ENCODE measurements around the gene ATP6V1B1.
A peak's percentile ranks its signal among the peaks of the same experiment; 100 is the strongest.

Gene ATP6V1B1

DNA sequence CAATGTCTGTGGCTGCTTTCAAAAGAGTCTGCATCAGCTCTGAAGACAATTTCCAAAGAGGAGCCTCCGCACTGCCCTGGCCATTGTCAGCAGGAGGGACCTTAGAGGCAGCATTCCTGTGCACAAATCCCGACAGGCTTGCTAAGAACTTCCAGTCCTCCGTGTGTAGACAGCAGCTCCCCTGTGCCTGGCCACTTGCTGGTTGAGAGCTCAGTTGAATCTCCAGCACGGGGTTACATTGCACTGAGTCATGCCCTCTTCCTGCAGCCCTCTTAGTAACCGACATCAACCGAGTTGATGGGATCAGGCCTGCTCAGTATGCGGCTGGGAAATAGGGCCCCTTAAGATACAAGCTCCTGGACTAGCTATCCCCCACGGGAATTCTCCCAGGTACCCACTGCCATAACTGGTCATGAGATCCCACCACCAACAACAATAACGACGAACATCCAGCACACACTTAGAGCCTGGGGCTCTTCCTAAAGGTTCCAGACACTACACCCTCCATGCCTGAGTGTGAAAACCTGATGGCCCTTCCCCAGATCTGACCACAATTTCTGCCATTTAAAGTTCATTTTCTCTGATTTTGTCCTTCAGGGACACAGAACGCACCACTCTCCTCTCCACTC, 12.0 kb downstream of the ATP6V1B1 start:
- no peak for DNase-seq

DNA sequence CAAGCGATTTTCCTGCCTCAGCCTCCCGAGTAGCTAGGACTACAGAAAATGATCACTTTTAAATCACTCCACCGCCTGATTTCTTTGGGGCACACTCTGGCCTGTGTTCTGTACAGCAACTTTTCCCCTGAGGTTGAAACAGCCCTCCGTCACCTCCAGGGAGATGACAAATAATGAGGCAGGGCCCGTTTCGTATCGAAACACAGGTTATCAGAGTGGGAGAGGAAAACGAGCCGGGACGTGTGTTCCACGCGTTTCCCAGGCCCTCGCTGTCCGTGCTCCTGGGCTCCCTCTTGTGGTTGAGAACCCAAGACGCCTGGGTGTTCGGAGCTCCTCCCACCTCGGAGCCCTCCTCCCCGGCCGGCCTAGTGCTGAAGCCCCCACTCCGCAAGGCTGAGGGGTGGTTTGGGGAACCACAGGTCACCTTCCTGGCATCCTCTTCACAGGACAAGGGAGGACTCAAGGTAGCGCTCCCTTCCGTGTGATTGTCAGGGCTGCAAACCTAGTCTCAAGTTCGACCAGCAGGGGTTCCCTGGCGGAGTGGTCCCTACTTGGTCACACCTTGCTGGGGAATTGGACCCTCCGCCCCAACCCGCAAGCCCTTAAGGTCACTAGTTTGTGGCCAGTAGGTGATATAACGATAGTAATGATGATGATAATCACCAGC, 12.8 kb downstream of the ATP6V1B1 start:
- DNase-seq: peak; percentile 9

DNA sequence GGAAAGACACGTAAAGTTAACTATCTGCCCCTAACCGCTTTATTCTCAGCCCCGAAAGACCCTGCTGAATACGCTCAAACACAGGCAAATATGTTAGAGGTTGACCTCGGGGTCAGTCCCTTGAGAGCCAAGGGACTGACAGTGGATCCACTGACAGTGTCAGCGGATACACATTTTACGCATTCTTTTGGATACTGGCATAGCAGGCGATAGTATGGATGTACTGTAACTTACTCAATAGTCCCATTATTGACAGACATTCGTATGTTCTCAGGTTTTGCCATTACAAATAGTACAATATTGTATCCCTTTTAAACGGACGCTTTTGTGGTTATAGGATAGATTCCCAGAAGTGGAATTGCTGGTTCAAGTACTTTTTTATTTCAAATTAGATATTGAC, 13.4 kb downstream of the ATP6V1B1 start:
- no peak for DNase-seq

DNA sequence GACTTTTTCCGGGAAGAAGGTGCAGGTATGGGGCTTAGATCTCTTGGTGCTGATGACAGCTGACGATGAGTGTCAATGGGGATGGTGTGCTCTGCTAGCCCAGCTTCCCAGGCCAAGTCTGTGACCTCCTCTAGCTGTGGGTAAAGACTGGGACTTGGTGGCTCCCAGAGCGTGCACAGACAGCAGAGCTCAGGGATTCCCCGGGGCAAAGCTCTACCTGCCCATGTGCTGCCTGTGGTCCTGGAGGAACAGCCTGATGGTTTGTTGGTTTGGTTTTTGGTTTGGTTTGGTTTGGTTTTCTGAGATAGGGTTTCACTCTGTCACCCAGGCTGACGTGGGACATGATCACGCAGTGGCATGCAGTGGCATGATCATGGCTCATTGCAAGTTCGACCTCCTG, 19.2 kb downstream of the ATP6V1B1 start:
- DNase-seq: no peak

DNA sequence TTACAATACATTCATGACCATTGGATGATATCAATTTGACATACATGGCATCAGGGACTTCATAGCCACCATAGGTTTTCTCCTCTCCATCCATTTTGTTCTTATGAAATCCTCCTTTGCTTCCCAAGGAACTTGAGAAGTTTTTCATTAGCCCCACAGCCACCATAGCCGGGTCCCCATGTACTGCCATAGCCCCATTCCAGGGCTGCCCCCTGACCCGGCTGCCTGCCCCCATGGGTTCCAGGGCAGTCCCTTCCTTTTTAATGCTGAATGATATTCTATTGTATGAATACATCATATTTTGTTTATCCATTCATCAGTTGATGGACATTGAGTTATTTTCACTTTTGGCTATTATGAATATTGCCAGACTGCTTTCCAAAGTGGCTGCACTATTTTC, 20.4 kb downstream of the ATP6V1B1 start:
- DNase-seq: no peak

DNA sequence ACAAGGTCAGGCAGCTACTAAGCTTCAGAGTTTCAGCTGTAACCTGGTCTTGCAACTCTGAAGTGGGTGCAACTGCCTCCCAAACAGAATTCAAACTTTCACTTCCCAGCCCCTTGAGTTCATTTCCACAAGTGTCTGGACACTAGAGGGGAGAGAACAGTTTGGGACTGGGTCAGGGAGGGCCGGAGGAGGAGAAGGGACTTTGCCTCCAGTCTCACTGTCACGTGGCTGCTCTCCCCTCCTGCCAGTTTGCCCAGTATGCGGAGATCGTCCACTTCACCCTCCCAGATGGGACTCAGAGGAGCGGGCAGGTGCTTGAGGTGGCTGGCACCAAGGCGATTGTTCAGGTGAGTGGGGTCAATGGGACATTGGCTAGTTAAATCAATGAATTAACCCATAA, 22.1 kb downstream of the ATP6V1B1 start:
- DNase-seq: no peak

DNA sequence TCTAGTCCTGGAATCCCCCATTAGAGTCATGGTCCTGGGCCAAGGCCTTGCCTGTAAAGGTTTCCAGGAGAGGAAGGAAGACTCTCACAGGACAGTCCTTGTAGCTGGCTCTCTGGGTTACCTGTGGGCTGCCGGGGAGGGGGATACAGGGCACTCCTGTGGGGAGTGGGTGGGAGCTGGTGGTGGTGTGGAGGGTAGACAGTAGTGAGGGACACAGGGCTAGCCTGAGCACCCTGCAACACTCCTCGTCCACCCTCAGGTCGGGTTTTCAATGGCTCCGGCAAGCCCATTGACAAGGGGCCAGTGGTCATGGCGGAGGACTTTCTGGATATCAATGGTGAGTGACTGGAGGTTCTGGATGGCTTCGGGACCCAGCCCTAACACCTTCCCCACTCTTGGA, 23.1 kb downstream of the ATP6V1B1 start:
- no peak for DNase-seq

DNA sequence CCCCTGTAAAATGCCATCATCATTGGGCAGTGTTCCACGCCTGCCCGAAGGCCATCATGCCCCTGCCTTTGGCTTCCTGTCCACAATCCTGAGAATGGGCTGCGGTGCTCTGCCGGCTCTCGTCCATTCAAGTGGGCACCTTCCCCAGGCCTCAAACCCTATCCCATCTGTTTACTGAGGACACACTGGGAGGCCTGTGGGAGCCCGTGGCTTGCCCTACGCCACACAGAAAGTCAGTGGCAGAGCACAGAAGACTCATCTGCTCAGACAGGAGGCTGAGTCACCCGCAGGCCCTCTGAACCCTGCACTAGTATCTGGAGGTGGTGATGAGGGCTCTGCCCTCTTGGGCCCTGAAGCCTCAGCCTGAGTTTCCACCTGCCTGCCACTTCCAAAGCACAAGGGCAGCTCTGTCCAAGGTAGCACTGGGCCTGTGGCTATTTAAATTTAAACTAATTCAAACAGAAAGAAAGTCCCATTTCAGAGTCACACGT, 23.6 kb downstream of the ATP6V1B1 start:
- DNase-seq: no peak

DNA sequence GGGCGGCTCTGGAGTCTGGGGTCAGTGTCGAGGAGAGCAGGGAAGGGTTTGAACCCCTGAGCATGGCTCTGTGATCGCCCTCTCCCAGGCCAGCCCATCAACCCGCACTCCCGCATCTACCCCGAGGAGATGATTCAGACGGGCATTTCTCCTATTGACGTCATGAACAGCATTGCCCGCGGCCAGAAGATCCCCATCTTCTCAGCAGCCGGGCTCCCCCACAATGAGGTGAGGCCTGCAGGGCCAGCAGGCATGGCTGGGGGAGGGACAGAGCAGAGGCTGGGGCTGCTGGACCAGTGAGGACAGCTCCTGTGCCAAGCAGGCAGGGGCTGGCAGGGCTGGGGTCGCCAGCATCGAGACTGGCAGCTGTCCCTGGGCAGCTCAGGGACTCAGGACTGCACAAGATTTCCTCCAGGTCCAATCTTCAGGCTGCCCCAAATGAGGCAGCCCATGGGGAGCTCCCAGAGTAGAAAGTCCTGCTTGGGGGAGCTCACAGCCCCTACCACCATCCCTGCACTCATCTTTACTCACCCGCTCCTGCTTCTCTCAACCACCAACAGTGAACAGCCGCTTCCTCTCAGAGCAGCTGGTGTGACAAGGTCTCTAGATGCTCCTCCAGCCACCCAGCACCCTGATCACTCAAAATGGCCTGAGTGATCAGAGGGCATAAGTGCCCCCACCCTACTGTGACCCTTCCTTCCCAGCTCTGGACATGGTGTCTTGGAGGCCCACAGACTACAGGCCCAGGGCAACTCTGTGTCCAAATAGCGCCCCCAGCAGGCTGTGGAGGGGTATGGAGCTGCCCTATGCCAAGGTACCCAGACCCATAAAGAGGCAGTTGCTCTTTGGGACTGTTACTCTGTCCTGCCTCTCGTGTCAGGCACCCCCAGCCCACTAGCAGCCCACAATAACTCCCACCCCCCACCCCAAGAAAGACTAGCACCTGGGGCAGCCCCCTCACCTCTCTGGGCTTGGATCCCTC, 24.4 kb downstream of the ATP6V1B1 start:
- no peak for DNase-seq

DNA sequence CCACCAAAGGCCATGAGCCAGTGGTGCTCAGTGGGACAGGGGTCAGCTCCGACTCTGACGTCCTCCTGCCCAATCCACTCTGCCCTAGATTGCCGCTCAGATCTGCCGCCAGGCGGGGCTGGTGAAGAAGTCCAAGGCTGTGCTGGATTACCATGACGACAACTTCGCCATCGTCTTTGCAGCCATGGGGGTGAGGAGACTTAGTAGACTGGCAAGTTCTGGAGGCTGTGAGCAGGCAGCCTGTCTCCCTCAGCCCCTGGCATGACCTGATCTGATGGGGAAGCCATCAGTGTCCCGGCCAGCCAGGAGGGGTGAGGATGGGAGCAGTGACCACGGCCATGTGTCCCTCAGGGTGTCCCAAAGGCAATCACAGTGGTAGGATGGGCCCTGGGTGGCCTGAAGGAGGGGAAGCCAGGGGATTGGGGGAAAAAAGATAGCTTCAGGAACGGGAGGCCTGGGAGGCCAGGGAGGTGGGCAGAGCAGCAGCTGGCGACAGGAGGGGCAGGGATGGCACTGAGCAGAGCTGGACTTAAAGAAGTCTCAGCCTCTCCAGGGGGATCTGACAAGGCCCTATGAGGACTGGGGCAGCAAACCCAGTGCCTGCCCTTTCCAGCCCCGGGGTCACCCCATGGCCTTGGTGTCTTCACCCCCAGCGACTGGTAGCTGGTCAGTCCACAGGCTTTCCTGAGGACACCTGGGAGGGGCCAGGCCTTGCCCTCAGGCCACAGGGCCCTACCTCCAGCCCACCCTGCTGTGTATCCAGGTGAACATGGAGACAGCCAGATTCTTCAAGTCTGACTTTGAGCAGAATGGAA, 25.3 kb downstream of the ATP6V1B1 start:
- no peak for DNase-seq

DNA sequence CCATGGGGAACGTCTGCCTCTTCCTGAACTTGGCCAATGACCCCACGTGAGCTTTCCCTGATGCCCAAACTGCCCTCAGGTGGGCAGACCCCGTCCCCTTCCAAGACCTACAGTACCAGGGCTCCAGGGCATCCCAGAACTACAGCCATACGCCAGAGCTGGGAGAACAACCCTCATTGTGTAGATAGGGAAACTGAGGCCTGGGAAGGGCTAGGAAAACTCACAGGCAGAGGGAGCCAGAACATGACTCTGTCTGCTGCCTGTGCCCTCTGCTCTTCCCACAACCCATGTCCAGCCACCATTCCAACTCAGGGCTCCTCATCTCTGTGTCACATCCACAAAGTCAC, 25.9 kb downstream of the ATP6V1B1 start:
- DNase-seq: no peak

DNA sequence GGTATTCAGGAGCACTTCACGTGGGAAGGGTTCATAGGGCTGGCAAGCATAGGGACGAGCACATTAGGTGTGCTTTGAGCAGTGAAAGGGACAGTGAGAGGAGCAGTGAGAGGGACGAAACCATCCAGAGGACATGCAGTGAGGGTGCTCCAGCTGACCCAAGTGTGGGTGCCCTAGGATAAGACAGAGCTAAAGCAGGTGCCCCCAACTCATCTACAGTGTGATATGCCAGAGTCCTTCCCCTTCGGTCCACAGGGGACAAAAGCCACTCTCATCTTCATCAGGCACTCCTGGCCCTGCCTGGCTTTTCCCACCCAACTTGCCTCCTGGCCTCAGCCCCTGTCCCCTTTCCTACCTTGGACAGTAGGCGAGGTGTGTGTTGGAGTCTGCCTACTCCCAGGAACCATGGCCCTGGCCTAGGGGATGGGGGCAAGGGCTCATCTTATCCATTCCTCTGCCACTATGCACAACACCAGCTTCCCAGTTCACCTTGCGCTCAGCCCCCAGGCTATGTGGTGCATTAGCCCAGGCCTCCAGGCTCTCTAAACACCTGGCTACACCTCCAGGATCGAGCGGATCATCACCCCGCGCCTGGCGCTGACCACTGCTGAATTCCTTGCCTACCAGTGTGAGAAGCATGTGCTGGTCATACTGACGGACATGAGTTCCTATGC, 26.6 kb downstream of the ATP6V1B1 start:
- DNase-seq: no peak

DNA sequence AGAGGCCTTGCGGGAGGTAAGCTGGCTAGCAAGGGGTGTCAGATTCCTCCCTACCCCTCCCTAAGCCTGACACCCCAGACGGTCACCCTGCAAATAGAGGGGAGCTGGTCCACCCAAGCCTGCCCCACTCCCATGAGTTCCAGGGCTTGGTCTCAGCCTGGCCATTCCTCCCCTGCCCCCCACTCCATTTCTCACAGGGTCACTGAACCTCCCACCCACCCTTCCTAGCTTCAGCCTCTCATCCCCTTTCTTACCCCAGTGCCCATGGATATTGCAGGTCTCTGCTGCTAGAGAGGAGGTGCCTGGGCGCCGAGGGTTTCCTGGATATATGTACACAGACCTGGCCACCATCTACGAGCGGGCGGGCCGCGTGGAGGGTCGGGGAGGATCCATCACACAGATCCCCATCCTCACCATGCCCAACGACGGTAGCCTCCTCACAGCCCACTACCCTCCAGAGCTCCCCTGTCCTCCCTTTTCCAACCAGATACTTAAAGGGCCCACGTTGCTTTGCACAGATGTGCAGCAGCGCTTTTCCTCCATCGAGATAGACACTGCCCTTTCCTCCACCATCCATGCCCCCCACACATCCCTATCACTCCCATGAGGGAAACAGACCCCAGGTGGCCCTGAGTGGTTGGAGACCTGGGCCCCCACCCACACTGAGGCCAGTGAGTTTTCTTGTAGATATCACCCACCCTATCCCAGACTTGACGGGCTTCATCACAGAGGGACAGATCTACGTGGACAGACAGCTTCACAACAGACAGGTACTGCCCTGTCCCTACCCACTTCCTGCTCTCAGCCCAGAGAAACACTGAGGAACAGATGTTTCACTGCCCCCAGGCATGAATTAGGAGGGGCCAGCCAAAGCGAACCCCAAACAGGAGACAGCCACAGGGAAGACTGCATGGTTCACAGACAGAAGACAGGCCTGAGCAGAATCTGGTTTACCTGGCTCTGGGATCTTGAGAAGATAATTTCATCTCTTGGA, 27.5 kb downstream of the ATP6V1B1 start:
- DNase-seq: no peak

DNA sequence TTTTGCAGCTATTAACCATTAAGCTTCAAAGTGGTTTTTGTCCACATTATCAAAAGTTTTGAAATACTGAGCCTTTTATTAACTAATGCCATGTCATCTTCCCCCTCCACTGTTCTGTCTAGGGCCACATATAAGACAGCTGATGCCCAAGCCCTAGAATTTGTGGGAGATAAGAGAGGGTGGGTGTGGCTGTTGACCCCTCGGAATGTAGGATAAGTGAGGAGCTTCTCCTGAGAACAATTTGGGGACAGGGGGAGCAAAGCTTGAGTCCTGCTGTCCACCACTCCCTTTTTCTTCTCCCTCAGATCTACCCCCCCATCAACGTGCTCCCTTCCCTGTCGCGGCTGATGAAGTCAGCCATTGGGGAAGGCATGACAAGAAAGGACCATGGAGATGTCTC, 28.4 kb downstream of the ATP6V1B1 start:
- DNase-seq: no peak

DNA sequence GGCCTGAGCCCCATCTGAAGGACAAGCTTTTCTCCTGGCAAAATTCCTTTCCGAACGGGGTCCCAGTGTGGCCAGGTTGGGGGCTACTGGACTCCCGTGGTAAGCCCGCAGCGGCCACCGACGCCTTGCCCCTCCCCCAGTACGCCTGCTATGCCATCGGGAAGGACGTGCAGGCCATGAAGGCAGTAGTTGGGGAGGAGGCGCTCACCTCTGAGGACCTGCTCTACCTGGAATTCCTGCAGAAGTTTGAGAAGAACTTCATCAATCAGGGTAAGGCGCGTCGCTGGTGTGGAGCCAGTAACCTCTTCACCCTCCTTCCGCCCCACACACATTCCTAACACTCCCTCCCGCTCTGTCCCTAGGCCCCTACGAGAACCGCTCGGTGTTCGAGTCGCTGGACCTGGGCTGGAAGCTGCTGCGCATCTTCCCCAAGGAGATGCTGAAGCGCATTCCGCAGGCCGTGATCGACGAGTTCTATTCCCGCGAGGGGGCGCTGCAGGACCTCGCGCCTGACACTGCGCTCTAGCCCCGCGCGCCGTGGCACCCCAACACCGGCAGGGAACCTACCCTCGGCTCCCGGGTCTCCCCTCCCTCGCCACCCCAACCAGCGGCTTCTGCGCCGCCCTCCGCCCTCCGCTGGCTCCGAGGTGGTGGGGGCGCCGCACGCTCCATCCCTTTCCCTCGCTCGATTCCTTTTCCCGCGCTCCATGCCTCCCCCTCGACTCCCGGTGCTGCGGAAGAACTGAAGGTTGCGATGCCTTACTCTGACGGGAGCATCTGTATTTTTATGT, 29.1 kb downstream of the ATP6V1B1 start:
- no peak for DNase-seq

DNA sequence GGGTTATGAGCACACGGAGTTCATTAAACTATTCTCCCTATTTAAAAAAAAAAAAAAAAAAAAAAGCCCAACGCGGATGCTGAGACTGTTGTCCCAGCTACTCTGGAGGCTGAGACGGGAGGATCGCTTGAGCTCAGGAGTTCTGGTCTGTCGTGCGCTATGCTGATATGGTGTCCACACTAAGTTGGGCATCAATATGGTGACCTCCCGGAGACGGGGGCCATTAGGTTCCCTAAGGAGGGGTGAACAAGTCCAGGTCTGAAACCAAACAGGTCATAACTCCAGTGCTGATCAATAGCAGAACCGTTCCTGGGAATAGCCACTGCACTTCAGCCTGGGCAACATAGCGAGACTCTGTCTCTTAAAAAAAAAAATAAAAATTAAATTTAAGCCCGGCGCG, 29.8 kb downstream of the ATP6V1B1 start:
- no peak for DNase-seq

DNA sequence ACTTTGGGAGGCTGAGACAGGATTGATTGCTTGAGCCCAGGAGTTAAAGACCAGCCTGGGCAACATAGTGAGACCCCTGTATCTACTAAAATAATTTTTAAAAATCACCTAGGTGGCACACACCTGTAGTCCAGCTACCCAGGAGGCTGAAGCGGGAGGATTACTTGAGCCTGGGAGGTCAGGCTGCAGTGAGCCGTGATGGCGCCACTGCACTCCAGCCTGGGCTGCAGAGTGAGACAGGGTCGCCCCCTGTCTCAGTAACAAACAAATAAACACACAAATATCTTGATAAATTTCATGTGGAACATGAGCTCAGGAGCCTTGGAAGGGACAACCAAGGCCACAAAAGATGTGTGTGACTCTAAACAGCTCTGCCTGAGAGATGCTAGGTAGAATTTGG, 31.0 kb downstream of the ATP6V1B1 start:
- no peak for DNase-seq

DNA sequence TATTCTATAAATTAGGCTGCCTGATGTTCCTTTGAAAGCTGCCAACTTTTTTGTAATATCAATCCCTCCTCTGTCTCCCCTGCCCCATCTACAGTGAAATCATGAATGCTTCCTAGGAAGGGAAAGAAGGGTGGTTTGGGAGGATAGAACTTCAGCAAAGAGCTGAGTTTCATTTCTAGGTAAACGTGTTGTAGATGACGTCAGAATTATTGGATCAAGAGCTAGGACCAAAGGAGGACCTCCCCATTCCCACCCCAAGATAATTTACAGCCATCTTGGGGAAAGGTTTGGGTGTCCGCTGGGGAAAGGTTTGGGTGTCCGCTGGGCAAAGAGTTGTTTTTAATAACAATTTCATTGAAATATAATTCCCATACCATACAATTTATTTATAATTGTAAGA, 31.5 kb downstream of the ATP6V1B1 start:
- no peak for DNase-seq

DNA sequence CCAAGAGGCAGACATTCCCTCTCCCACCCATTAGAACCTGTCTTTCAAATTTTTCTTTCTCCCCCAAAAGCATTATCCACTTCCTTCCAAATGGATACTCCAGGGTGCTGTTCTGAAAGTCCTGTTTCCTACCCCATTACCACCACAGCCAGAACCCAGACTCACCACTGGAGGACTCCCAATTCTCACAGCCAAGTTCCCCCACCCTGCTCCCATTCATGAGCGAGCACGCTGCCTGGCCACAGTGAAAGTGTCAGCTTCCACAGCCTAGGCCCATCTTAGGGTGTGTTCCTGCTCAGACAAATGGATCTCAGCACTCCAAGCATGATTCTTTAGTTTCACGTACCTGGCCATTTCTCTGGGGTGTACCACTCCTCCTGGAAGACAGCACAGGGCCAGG, 38.9 kb downstream of the ATP6V1B1 start:
- DNase-seq: no peak

DNA sequence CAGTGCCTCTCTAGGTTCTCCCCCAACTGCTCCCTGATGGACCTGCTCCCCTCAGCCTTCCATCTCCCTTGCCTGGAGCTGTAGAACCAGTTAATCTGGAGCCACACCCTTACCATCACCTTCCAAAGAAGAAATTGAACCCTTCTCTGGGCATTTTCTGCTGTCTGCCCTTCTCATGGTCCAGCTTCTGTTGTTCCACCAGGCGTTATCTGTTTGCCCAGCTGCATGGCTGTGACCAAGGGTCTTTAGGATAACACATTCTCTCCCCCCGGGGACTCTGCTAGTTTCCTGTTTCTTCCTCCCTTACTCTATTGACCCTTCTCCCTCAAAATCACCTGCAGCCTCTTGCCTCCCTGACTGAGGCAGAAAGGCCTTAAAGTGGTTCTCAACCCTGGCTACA, 39.5 kb downstream of the ATP6V1B1 start:
- DNase-seq: no peak

Data from NCI-H526 treated with DMSO at 0.1 percent for 48 hours (cell line).